ENCODE measurements around the gene CLEC4G.
A peak's percentile ranks its signal among the peaks of the same experiment; 100 is the strongest.

CLEC4G gene

GRCh38 chr19:7680606-7681339 lies 51.1 kb downstream of the CLEC4G start, which contains the start of gene TRAPPC5:
TSS of gene TRAPPC5 (plus strand) at chr19:7680833. CDS start at chr19:7682254, 1,421 bp downstream.
- Histone ChIP-seq H3K9me3 (ENCODE audit: insufficient read depth, low read length, severe bottlenecking) (no peaks in the 10 kb centered on the region), H3K27me3 (ENCODE audit: insufficient read depth, low read length, poor library complexity) (no peaks in the 10 kb centered on the region), H3K4me2 (ENCODE audit: insufficient read depth, low read length) (peak within 1 kb of the TSS; percentile 58), H3K4me1 (ENCODE audit: insufficient read depth, low read length) (peaks cover 42% of the 10 kb centered on the region), H3K9ac (ENCODE audit: low read depth, low read length) (peak within 1 kb of the TSS; percentile 94), H3K79me2 (ENCODE audit: insufficient read depth, low read length) (peaks cover 26% of the 10 kb centered on the region), H2AFZ (ENCODE audit: low read depth, low read length) (peak within 1 kb of the TSS; percentile 88), H4K20me1 (ENCODE audit: insufficient read depth, low read length) (peaks cover 18% of the 10 kb centered on the region), H3K4me3 (ENCODE audit: low read depth in 1 of 2, low read length in 2 of 2) (peak within 1 kb of the TSS; percentile 88 to 90), H3K36me3 (ENCODE audit: insufficient read depth, low read length) (peaks cover 22% of the 10 kb centered on the region), H3K27ac (ENCODE audit: low read length) (peak within 1 kb of the TSS; percentile 82)
- peak; percentile 65 for ATAC-seq (ENCODE audit: insufficient read depth, low read depth)
- peak; percentile 97 for TF ChIP-seq CTCF (IDR thresholded peaks at IDR 0.05; ENCODE audit: borderline replicate concordance, extremely low read depth, low read length, poor library complexity, severe bottlenecking)
- no peak for TF ChIP-seq EZH2 (IDR thresholded peaks at IDR 0.05; ENCODE audit: borderline replicate concordance, low read depth, low read length, severe bottlenecking)
- peak; percentile 89 for DNase-seq

- H3K9me3 ChIP-seq (ENCODE audit: insufficient read depth, low read length, severe bottlenecking): no peaks in the 10 kb centered on the region
- H3K27me3 ChIP-seq (ENCODE audit: insufficient read depth, low read length, poor library complexity): no peaks in the 10 kb centered on the region
- no peak for ATAC-seq (ENCODE audit: insufficient read depth, low read depth)
- peak overlapping the region; percentile 49 for H3K27ac ChIP-seq (ENCODE audit: low read length)
- no peak for DNase-seq
- peak overlapping the region in 1 of 2 experiments; percentile 90; a peak in 2 of 4 replicates for H3K4me3 ChIP-seq (ENCODE audit: low read depth in 1 of 2, low read length in 2 of 2)
- H3K4me1 ChIP-seq (ENCODE audit: insufficient read depth, low read length): peaks cover 42% of the 10 kb centered on the region
- peaks cover 14% of the 10 kb centered on the region for H4K20me1 ChIP-seq (ENCODE audit: insufficient read depth, low read length)
- H2AFZ ChIP-seq (ENCODE audit: low read depth, low read length): peak overlapping the region; percentile 74
- H3K4me2 ChIP-seq (ENCODE audit: insufficient read depth, low read length): peak overlapping the region; percentile 58
- peak overlapping the region; percentile 94 for H3K9ac ChIP-seq (ENCODE audit: low read depth, low read length)
- TF ChIP-seq CTCF (IDR thresholded peaks at IDR 0.05; ENCODE audit: borderline replicate concordance, extremely low read depth, low read length, poor library complexity, severe bottlenecking) (no peak), EZH2 (IDR thresholded peaks at IDR 0.05; ENCODE audit: borderline replicate concordance, low read depth, low read length, severe bottlenecking) (no peak)
- peaks cover 22% of the 10 kb centered on the region for H3K36me3 ChIP-seq (ENCODE audit: insufficient read depth, low read length)
- H3K79me2 ChIP-seq (ENCODE audit: insufficient read depth, low read length): peaks cover 26% of the 10 kb centered on the region
These were observed 51.9 kb downstream of the CLEC4G start for GRCh38 chr19:7679771-7680605.

- Histone ChIP-seq H3K36me3 (ENCODE audit: insufficient read depth, low read length) (peaks cover 22% of the 10 kb centered on the region), H3K9me3 (ENCODE audit: insufficient read depth, low read length, severe bottlenecking) (no peaks in the 10 kb centered on the region), H3K4me3 (ENCODE audit: low read depth in 1 of 2, low read length in 2 of 2) (no peak overlapping the region), H3K9ac (ENCODE audit: low read depth, low read length) (no peak overlapping the region), H3K79me2 (ENCODE audit: insufficient read depth, low read length) (peaks cover 26% of the 10 kb centered on the region), H3K4me1 (ENCODE audit: insufficient read depth, low read length) (peaks cover 42% of the 10 kb centered on the region), H4K20me1 (ENCODE audit: insufficient read depth, low read length) (peaks cover 14% of the 10 kb centered on the region), H2AFZ (ENCODE audit: low read depth, low read length) (peak overlapping the region; percentile 74; the same call in 1 of the 2 replicates), H3K4me2 (ENCODE audit: insufficient read depth, low read length) (no peak overlapping the region), H3K27ac (ENCODE audit: low read length) (peak overlapping the region; percentile 5; the same call in 1 of the 2 replicates), H3K27me3 (ENCODE audit: insufficient read depth, low read length, poor library complexity) (no peaks in the 10 kb centered on the region)
- peak; percentile 38 for ATAC-seq (ENCODE audit: insufficient read depth, low read depth)
- peak; percentile 70 for DNase-seq
- TF ChIP-seq CTCF (IDR thresholded peaks at IDR 0.05; ENCODE audit: borderline replicate concordance, extremely low read depth, low read length, poor library complexity, severe bottlenecking): peak; percentile 62
- no peak for TF ChIP-seq EZH2 (IDR thresholded peaks at IDR 0.05; ENCODE audit: borderline replicate concordance, low read depth, low read length, severe bottlenecking)
These were observed 52.7 kb downstream of the CLEC4G start for GRCh38 chr19:7678971-7679751.
